ENCODE data around the gene EFNA2. TPM values are rescaled to one million over a fixed set of nuclear protein-coding genes. Genes with fewer than 3 reads are reported as not detected.

Gene EFNA2
- total RNA-seq, 1 experiment from 2014 or later, result 14.3 TPM

GRCh38 chr19:1315470-1316166, 29.9 kb downstream of the EFNA2 start:
- Histone ChIP-seq H3K14ac (ENCODE audit: insufficient read depth, low read length) (no peak overlapping the region), H4K8ac (replicated peaks; ENCODE audit: insufficient read length, low read depth, low read length) (no peak overlapping the region), H3K4me1 (ENCODE audit: insufficient read depth, low read length) (no peaks in the 10 kb centered on the region), H2BK120ac (ENCODE audit: low read depth, low read length, poor library complexity, severe bottlenecking) (no peak overlapping the region), H3K9ac (ENCODE audit: extremely low read depth, insufficient read length, low read length) (no peak overlapping the region), H3K4ac (ENCODE audit: low read depth, low read length) (no peak overlapping the region), H3K56ac (ENCODE audit: insufficient read length, low read depth, low read length) (no peak overlapping the region), H4K91ac (ENCODE audit: insufficient read length, low read depth, low read length) (no peak overlapping the region), H2AFZ (ENCODE audit: low read length) (no peak overlapping the region), H3K4me2 (ENCODE audit: insufficient read depth, insufficient read length, low read length) (peak overlapping the region; percentile 14), H3K9me3 (ENCODE audit: control insufficient read depth, low read depth, low read length) (no peaks in the 10 kb centered on the region), H2BK20ac (ENCODE audit: low read depth, low read length, poor library complexity, severe bottlenecking) (no peak overlapping the region), H4K20me1 (ENCODE audit: control insufficient read depth, insufficient read depth, insufficient read length) (no peaks in the 10 kb centered on the region), H2BK5ac (ENCODE audit: insufficient read length, low read length) (no peak overlapping the region), H3K23ac (ENCODE audit: insufficient read length, low read depth, low read length) (no peak overlapping the region), H3T11ph (ENCODE audit: low read length) (no peak overlapping the region), H3K27ac (ENCODE audit: insufficient read length, low read depth, low read length) (no peak overlapping the region), H3K79me2 (ENCODE audit: insufficient read depth, low read length) (no peaks in the 10 kb centered on the region), H2BK15ac (ENCODE audit: low read depth, low read length) (no peak overlapping the region), H4K5ac (ENCODE audit: insufficient read length, low read depth, low read length) (no peak overlapping the region), H3K79me1 (ENCODE audit: insufficient read depth, low read depth, low read length, poor library complexity, severe bottlenecking) (no peaks in the 10 kb centered on the region), H2AK5ac (ENCODE audit: insufficient read length, low read length) (no peak overlapping the region), H3K18ac (ENCODE audit: insufficient read length, low read depth, low read length) (no peak overlapping the region), H3K23me2 (ENCODE audit: insufficient read length, low read depth, low read length, poor library complexity, severe bottlenecking) (peaks cover 5% of the 10 kb centered on the region), H3K27me3 (ENCODE audit: insufficient read depth, low read length) (no peaks in the 10 kb centered on the region), H2BK12ac (ENCODE audit: insufficient read length, low read depth, low read length) (no peak overlapping the region)
- H3K27ac Mint-ChIP-seq, result no peak overlapping the region; a peak in 1 of 7 replicates
- DNase-seq, result peak; percentile 78
- TF ChIP-seq CTCF (conservative IDR thresholded peaks at IDR 0.05), result peak; percentile 77
- peaks cover 0 to 5% of the 10 kb centered on the region in 2 experiments; a peak in 1 of 4 replicates for H3K4me1 Mint-ChIP-seq
- H3K4me3 Mint-ChIP-seq, result no peak overlapping the region
- no peaks in the 10 kb centered on the region; a peak in 1 of 5 replicates for H3K9me3 Mint-ChIP-seq
- no CpG with 5 or more reads among the region's 58 CpGs for WGBS (ENCODE audit: extremely low coverage, insufficient read length, low lambda C conversion rate)
- peaks cover 31% of the 10 kb centered on the region for H3K27me3 Mint-ChIP-seq (ENCODE audit: low read depth)
- H3K36me3 Mint-ChIP-seq (ENCODE audit: insufficient read depth in 1 of 3, low read depth in 3 of 3), result no peaks in the 10 kb centered on the region
